ENCODE results near the gene TSPAN4. TPM values are rescaled to one million over a fixed set of nuclear protein-coding genes. Genes with fewer than 3 reads are reported as not detected.

TSPAN4 gene
- total RNA-seq, 1 experiment from 2014 or later, result 199 TPM

DNA sequence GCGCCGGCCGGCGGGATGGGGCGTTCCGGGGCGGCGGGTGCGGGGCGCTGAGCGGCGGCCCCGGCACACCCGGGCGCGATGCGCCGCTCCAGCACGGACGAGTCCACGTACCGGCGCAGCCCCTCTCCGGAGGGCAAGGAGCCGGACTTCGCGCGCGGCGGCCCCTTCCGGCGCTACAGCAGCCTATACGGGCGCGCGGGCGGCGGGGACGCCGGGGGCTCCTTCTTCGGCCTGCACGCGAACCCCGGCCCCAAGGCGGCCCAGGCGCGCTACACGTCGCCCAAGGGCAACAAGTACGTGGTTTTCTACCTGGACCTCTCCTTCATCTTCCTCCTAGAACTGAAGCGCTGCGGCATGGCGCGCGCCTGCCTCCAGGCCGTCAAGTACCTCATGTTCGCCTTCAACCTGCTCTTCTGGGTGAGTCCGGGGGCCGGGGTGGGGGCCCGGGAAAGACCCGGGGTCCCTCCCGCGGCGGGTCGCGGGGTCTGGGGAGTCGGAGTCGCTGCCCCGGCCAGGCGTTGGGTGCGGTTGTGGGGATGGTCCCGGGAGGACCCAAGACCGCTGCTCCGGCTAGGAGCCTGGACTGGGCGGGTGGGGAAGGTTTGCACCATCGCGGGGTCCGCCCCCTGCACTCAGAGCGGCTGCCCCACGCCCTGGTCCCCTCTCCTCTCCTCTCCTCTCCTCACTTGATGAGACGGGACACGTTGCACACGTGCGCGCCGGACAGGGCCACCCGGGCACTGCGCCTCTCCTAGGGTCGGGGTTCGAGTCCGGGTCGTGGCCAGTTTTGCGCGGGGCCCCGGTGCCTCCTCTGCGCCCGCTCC, 7.5 kb downstream of the TSPAN4 start:
- DNase-seq (ENCODE audit: low read depth), result no peak

- DNase-seq (ENCODE audit: low read depth), result no peak
Observed at GRCh38 chr11:850775-851763, 8.4 kb downstream of the TSPAN4 start.

DNA sequence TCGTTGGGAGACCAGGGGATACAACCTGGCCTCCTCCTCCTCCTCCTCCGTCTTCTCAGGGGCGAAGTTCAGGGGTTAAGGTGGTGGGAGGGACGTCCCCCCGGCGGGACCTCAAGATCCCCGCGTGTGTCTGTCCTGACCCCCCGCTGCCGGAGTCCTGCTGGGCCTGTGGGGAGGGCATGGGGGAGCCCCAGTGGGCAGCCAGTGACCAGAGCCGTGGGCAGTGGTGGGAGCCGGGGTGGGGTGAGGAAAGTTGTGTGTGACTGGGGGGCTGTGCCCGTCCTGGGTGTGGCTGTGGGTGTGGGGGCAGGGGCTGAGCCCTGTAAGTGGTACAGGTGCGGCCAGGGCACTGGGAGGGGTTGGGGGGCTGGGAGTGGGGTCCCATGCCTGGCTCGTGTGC, 10.1 kb downstream of the TSPAN4 start:
- DNase-seq (ENCODE audit: low read depth), result no peak

DNA sequence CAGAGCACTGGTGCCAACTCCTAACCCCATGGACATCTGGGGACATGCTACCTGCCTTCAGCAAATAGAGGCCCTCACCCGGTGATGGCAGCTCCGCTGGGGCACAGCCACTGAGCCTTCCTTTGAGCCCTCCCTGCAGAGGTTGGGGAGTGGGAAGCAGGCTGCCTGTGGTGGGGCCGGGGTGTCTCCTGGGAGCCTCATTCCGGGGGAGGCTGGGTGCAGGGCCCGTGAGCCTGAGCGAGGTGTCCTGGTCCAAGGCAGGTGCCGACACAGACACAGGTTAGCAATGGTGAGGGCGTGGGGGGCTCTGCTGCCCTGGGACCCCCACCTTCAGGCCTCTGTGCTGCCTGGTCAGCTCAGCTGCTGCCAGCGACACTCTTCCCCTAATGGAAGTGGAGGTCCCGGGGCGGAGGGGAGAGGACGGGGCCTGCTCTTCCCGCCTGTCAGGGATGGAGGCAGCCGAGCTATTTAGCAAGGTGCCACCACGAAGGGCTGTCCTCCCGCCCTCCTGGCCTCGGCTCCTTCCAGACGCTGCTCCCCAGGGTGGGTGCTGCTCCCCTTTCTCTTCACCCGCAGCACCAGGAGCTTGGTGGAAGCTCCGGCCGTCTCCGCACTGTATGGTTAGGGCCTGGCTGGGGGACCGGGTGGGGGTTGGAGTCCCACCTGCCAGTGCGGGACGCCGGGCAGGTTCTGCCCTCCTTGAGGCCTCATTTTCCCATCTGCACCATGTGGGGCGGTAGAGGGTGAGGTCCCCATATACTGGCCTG, 11.2 kb downstream of the TSPAN4 start:
- no peak for DNase-seq (ENCODE audit: low read depth)

- DNase-seq (ENCODE audit: low read depth), result no peak
Observed at GRCh38 chr11:854601-855329, 12.1 kb downstream of the TSPAN4 start.

DNA sequence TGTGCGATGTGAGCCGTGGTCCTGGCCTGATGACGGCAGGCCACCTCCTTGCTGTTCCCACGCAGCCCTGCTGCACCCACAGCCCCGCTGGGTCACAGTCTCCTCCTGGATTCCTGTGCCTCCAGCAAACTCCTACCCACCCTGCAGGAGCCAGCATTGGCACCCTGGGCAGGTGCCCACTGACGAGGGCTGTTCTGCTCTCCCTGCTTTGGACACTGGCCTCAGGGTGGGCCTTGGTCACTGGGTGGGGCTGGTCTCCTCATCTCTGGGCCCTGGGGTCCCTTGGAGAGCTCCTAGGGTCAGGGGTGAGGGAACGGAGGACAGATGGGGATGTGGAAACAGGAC, 12.7 kb downstream of the TSPAN4 start:
- no peak for DNase-seq (ENCODE audit: low read depth)

DNA sequence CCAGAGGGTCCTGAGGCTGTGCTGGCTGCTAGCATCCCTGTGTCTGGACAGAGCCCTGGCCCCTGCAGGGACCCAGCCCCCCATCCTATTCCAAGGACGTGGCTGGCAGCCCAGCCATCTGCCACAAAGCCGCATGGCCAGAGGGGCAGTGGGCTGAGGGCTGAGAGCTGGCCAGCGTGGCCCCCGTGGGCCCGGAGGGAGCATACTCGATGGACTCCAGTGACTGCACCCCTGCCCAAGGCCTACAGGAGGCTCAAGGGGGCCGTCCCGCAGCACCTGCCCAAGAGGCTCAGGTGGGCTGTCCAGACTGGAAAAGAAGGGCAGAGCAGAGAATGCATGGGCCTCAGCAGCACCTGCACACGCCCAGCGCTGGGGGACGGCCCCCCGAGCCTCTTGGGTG, 13.1 kb downstream of the TSPAN4 start:
- no peak for DNase-seq (ENCODE audit: low read depth)

- no peak for DNase-seq (ENCODE audit: low read depth)
Observed at GRCh38 chr11:856397-856796, 13.7 kb downstream of the TSPAN4 start.

GRCh38 chr11:858053-858761, 15.6 kb downstream of the TSPAN4 start:
- no peak for DNase-seq (ENCODE audit: low read depth)

DNA sequence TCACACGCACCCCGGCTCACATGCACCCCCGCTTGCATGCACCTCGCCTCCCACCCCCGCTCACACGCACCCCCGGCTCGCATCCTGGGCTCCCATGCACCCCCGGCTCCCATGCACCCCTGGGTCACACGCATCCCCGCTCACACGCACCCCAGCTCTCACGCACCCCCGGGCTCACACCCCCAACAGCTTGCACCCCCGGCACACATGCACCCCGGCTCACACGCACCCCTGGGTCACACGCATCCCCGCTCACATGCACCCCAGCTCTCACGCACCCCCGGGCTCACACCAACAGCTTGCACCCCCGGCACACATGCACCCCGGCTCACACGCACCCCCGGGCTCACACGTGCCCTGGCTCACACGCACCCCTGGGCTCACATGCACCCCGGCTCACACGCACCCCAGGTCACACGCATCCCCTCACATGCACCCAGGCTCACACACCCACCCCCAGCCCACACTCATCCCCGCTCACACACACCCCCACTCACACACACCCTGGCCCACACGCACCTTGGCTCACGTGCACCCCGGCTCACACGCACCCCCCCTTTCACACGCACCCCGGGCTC, 16.2 kb downstream of the TSPAN4 start:
- no peak for DNase-seq (ENCODE audit: low read depth)

DNA sequence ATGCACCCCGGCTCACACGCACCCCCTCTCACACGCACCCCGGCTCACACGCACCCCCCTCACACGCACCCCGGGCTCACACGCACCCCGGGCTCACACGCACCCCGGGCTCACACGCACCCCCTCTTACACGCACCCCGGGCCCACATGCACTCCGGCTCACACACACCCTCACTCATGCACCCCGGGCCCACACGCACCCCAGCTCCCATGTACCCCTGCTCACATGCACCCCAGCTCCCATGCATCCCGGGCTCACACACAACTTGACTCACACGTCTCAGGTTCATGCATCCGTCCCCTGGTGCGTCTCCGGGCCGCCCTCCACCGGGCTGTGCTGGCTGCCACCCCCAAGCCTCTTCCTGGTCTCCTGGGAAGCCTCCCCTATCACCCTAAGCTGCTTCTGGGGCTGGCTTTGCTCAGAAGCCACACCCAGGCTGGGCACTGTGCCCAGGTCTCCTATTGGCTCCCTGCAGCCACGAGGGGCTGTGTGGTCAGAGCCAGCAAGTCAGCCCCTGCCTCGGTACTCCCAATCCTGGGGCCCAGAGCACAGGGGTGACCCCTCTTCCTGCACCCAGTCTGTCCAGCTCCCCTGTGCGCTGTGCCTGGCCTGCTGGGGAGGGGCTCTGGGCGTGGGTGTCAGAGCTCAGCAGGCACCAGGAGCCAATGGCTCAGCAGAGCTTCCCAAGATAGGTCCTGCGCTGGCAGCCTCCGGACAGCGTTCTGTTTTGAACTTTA, 16.9 kb downstream of the TSPAN4 start:
- DNase-seq (ENCODE audit: low read depth), result no peak

- DNase-seq (ENCODE audit: low read depth), result no peak
Observed at GRCh38 chr11:860234-861104, 17.8 kb downstream of the TSPAN4 start.

- no peak for DNase-seq (ENCODE audit: low read depth)
Observed at GRCh38 chr11:861105-861479, 18.4 kb downstream of the TSPAN4 start.

- no peak for DNase-seq (ENCODE audit: low read depth)
Observed at GRCh38 chr11:862081-862661, 19.5 kb downstream of the TSPAN4 start.

- no peak for DNase-seq (ENCODE audit: low read depth)
Observed at GRCh38 chr11:862696-863022, 20.0 kb downstream of the TSPAN4 start.

- no peak for DNase-seq (ENCODE audit: low read depth)
Observed at GRCh38 chr11:863023-863909, 20.6 kb downstream of the TSPAN4 start.

Data from LHCN-M2 (cell line).